Prostate gland (tissue), 2 donors: Measurements from ENCODE around the gene SYNM.

Experiments used
- CTCF ChIP-seq, 4 experiments: fragments of 200-600 bp in 2 of 4; fragments of 450-650 bp in 2 of 4; sonication (generic) in 2 of 4; IDR thresholded peaks; 1 replicate in 3 of 4; 2 replicates in 1 of 4; pipeline ENCODE4 v1.5.1; 2016 to 2019; ENCODE audit warnings: antibody characterized with exemption in 4 of 4, mild to moderate bottlenecking in 2 of 4, moderate library complexity in 2 of 4
- POLR2A ChIP-seq: fragments of 450-650 bp; IDR thresholded peaks from one replicate; pipeline ENCODE4 v1.6.1; 2016; ENCODE audit warnings: antibody characterized with exemption, mild to moderate bottlenecking
- POLR2AphosphoS5 ChIP-seq: sonication (generic); formaldehyde crosslinking; IDR thresholded peaks from one replicate; pipeline ENCODE4 v1.6.1; 2017; ENCODE audit warnings: antibody characterized with exemption

DNA sequence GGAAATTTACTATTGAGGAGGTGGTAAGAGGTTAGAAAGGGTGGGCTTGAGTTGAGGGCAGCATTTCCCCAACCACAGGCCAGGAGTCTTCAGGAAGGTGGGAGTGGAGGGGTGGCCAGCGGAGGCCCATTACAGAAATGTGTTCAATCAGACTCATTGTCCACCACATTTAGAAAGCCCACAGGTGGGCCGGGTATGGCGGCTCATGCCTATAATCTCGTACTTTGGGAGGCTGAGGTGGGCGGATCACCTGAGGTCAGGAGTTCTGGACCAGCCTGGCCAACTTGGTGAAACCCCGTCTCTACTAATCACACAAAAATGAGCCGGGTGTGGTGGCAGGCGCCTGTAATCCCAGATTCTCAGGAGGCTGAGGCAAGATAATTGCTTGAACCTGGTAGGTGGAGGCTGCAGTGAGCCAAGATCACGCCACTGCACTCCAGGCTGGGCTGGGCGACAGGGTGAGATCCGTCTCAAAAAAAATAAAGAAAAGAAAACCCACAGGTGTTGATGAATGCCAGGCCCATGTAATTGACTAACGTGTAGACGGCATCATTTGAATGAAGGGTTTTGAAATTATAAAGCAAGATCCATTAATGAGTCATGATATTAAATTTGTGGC is 12.2 kb upstream of the SYNM start:
- TF ChIP-seq CTCF (IDR thresholded peaks at IDR 0.05) (no peak), POLR2AphosphoS5 (no peak), POLR2A (no peak)
